Gastroesophageal sphincter (tissue), 4 donors: ENCODE data around the gene CYP27A1. TPM values are rescaled to one million over a fixed set of nuclear protein-coding genes. Genes with fewer than 3 reads are reported as not detected.

Source experiments
- ATAC-seq: fragments of 150-250 bp; one replicate; pipeline ENCODE4 v1.9.1; 2016; ENCODE audit warnings: mild to moderate bottlenecking, moderate library complexity
- H3K27ac ChIP-seq, 4 donors: fragments of 200-600 bp; sonication (generic) in 3 of 4; 1 replicate in 3 of 4; 2 replicates in 1 of 4; pipeline ENCODE4 v1.5.1; 2016 to 2019
- H3K27me3 ChIP-seq: fragments of 200-600 bp; sonication (generic); one replicate; pipeline ENCODE4 v1.5.1; 2019
- H3K36me3 ChIP-seq, 2 donors: fragments of 200-600 bp; sonication (generic); one replicate each; pipeline ENCODE4 v1.5.1; 2019; ENCODE audit warnings: control low read depth in 1 of 2
- H3K4me1 ChIP-seq, 3 donors: fragments of 200-600 bp; sonication (generic); 1 replicate in 2 of 3; 2 replicates in 1 of 3; pipeline ENCODE4 v1.5.1; 2016 to 2019; ENCODE audit warnings: control low read depth in 2 of 3
- H3K4me3 ChIP-seq, 2 donors: fragments of 200-600 bp; sonication (generic); one replicate each; pipeline ENCODE4 v1.5.1; 2019; ENCODE audit warnings: mild to moderate bottlenecking in 1 of 2, moderate library complexity in 1 of 2
- H3K9me3 ChIP-seq, 3 donors: fragments of 200-600 bp; sonication (generic); one replicate each; pipeline ENCODE4 v1.5.1; 2017 to 2019; ENCODE audit warnings: control low read depth in 2 of 3
- CTCF ChIP-seq, 4 experiments: fragments of 200-600 bp in 2 of 4; fragments of 450-650 bp in 2 of 4; sonication (generic) in 1 of 4; IDR thresholded peaks; one replicate each; pipeline ENCODE4 v1.5.1; 2017 to 2019; ENCODE audit warnings: antibody characterized with exemption in 4 of 4, mild to moderate bottlenecking in 2 of 4, moderate library complexity in 2 of 4
- EP300 ChIP-seq: sonication (generic); formaldehyde crosslinking; IDR thresholded peaks from one replicate; pipeline ENCODE4 v1.6.1; 2017; ENCODE audit warnings: antibody characterized with exemption, mild to moderate bottlenecking
- POLR2A ChIP-seq, 2 donors: fragments of 450-650 bp; IDR thresholded peaks; one replicate each; pipeline ENCODE4 v1.6.1; 2017; ENCODE audit warnings: antibody characterized with exemption in 2 of 2, mild to moderate bottlenecking in 2 of 2, moderate library complexity in 1 of 2
- POLR2AphosphoS5 ChIP-seq: sonication (generic); formaldehyde crosslinking; IDR thresholded peaks from one replicate; pipeline ENCODE4 v1.6.1; 2017; ENCODE audit warnings: antibody characterized with exemption
- WGBS, 2 donors: methylation state at CpG; one replicate each; pipeline ENCODE4 v1.1.5; 2018; ENCODE audit warnings: low coverage in 1 of 2; 5-methylcytosine and 5-hydroxymethylcytosine counted together
- total RNA-seq, 4 donors: library from RNA; depleted of rRNA; stranded (reverse); fragments of >200 nt; gene quantifications; one replicate each; pipeline ENCODE4 v1.1.0, GENCODE V29; 2016

Gene CYP27A1
- 10 to 100 TPM; 20.9 to 29.0 (median 23.5) TPM for total RNA-seq

GRCh38 chr2:218781691-218782527 is at the start of gene CYP27A1:
TSS of gene CYP27A1 (plus strand) at chr2:218782147. CDS start at chr2:218782183, 36 bp downstream.
- 0 to 5% methylated on average over 2 to 4 of the region's 76 CpGs for WGBS, 2 donors
- TF ChIP-seq POLR2AphosphoS5 (peak; percentile 23), EP300 (no peak), POLR2A (IDR thresholded peaks at IDR 0.05) (peak; percentile 42 to 47), CTCF (IDR thresholded peaks at IDR 0.05) (no peak)
- peak; percentile 84 for ATAC-seq
- H3K27ac ChIP-seq = peak within 1 kb of the TSS; percentile 15 to 86 (median 84)
- H3K4me3 ChIP-seq = peak within 1 kb of the TSS; percentile 51 to 71
- H3K36me3 ChIP-seq = no peaks in the 10 kb centered on the region
- H3K27me3 ChIP-seq = peaks cover 7% of the 10 kb centered on the region
- no peaks in the 10 kb centered on the region for H3K9me3 ChIP-seq
- H3K4me1 ChIP-seq = peaks cover 0 to 37% (median 10%) of the 10 kb centered on the region in 3 donors

DNA sequence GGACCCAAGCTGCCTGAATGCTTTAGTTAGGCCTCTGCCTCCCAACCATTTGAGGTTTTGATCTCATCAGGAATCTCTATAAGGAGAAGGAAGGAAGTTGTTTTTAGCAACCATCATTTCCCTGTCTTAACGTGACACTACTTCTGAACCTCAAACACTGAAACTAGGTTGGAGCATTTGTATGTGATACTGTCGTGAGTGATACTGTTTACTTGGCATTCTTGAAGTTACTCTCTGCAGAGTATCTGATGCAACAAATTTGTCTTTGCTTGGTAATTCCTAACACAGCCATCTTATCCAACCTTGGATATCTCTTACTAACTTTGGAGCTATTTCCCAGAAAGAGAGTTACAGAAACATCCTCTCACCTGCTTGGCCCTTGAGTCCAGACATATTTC is 49.2 kb upstream of the CYP27A1 start:
- Histone ChIP-seq H3K4me1 (peaks cover 0 to 36% (median 5%) of the 10 kb centered on the region in 3 donors), H3K9me3 (peaks cover 0 to 2% (median 0%) of the 10 kb centered on the region in 3 donors), H3K36me3 (peaks cover 0 to 9% of the 10 kb centered on the region in 2 donors), H3K27me3 (no peaks in the 10 kb centered on the region), H3K4me3 (no peak overlapping the region), H3K27ac (peak overlapping the region in 2 of 4 donors; percentile 44 to 56)
- no peak for ATAC-seq
- TF ChIP-seq POLR2AphosphoS5 (no peak), CTCF (IDR thresholded peaks at IDR 0.05) (no peak), EP300 (no peak), POLR2A (IDR thresholded peaks at IDR 0.05) (no peak)
- 69 to 80% methylated on average over 1 to 2 of the region's 2 CpGs for WGBS, 2 donors

DNA sequence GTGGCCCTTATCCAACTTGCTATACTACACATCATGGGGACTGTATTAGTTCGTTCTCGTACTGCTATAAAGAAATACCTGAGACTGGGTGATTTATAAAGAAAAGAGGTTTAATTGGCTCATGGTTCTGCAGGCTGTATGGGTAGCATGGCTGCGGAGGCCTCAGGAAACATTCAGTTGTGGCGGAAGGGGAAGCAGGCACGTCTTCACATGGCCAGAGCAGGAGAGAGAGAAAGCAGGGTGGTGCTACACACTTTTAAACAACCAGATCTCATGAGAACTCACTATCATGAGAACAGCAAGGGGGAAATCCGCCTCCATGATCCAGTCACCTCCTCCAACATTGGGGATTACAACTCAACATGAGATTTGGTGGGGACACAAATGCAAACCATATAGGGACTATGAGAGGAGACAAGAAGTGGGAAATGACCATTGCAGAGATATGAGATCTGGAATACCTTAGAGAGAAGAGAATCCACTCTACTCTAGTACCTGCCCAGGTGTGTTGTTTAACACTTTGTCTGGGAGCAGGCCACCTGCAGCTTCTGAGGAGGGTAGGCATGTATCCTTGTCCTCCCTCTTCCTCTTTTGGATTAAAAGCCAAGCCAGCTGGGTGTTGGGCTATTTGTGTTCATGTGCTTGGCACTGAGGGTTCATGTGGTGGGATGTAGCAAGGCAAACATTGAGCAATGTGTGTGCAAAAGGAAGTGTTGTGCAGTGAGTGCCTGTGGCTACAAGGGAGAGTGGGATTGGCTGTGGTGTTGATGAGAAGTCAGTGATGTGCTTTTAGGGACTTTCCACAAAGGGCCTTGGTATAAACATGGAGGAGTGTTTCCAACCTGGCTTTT is 48.6 kb upstream of the CYP27A1 start:
- TF ChIP-seq POLR2AphosphoS5 (no peak), POLR2A (IDR thresholded peaks at IDR 0.05) (no peak), CTCF (IDR thresholded peaks at IDR 0.05) (no peak), EP300 (no peak)
- no peaks in the 10 kb centered on the region for H3K27me3 ChIP-seq
- peak overlapping the region in 1 of 4 donors; percentile 12 for H3K27ac ChIP-seq
- no peak overlapping the region for H3K4me3 ChIP-seq
- WGBS, 2 donors = 78 to 90% methylated on average over 5 to 6 of the region's 6 CpGs
- H3K9me3 ChIP-seq = no peaks in the 10 kb centered on the region
- ATAC-seq = peak; percentile 83
- peaks cover 0 to 36% (median 5%) of the 10 kb centered on the region in 3 donors for H3K4me1 ChIP-seq
- peaks cover 0 to 15% of the 10 kb centered on the region in 2 donors for H3K36me3 ChIP-seq

GRCh38 chr2:218734190-218734975 is 47.6 kb upstream of the CYP27A1 start:
- WGBS, 2 donors = 86 to 90% methylated on average over 7 of the region's 8 CpGs
- TF ChIP-seq POLR2AphosphoS5 = no peak
- TF ChIP-seq CTCF (IDR thresholded peaks at IDR 0.05) = no peak
- no peak for TF ChIP-seq EP300
- TF ChIP-seq POLR2A (IDR thresholded peaks at IDR 0.05) = no peak

More at GRCh38 chr2:218734190-218734975, 47.6 kb upstream of the CYP27A1 start:
- no peak for ATAC-seq
- Histone ChIP-seq H3K36me3 (peaks cover 0 to 24% of the 10 kb centered on the region in 2 donors), H3K4me1 (peaks cover 0 to 36% (median 5%) of the 10 kb centered on the region in 3 donors), H3K9me3 (no peaks in the 10 kb centered on the region), H3K27me3 (no peaks in the 10 kb centered on the region), H3K4me3 (no peak overlapping the region), H3K27ac (peak overlapping the region in 1 of 4 donors; percentile 24)
